ENCODE measurements around the gene FSTL4.

- TF ChIP-seq CTCF (IDR thresholded peaks at IDR 0.05) (no peak), POLR2A (IDR thresholded peaks at IDR 0.05) (no peak)
Measured at GRCh38 chr5:133321833-133322420, 290.4 kb downstream of the FSTL4 start.

Measured in uterus (tissue), 2 donors.